COR-L47 (cell line): ENCODE data around the gene NPAS3.
A peak's percentile ranks its signal among the peaks of the same experiment; 100 is the strongest.

Experiments
- DNase-seq: peaks from one replicate; lab custom pipeline; 2025; lab: John Stamatoyannopoulos, UW

The NPAS3 gene

GRCh38 chr14:33642080-33642479 lies 703.4 kb downstream of the NPAS3 start:
- DNase-seq: no peak

GRCh38 chr14:33642691-33643244 lies 704.1 kb downstream of the NPAS3 start:
- no peak for DNase-seq

GRCh38 chr14:33643426-33644181 lies 704.9 kb downstream of the NPAS3 start:
- DNase-seq: no peak

- DNase-seq: no peak
Observed at GRCh38 chr14:33646692-33647260, 708.1 kb downstream of the NPAS3 start.

GRCh38 chr14:33647385-33647786 lies 708.7 kb downstream of the NPAS3 start:
- no peak for DNase-seq

- no peak for DNase-seq
Observed at GRCh38 chr14:33650430-33650829, 711.8 kb downstream of the NPAS3 start.

GRCh38 chr14:33652566-33653307 lies 714.1 kb downstream of the NPAS3 start:
- no peak for DNase-seq

- no peak for DNase-seq
Observed at GRCh38 chr14:33653308-33653695, 714.6 kb downstream of the NPAS3 start.

GRCh38 chr14:33655421-33655820 lies 716.7 kb downstream of the NPAS3 start:
- DNase-seq: no peak

GRCh38 chr14:33657476-33657875 lies 718.8 kb downstream of the NPAS3 start:
- DNase-seq: no peak

- DNase-seq: no peak
Observed at GRCh38 chr14:33660248-33660647, 721.6 kb downstream of the NPAS3 start.

- DNase-seq: no peak
Observed at GRCh38 chr14:33661101-33661500, 722.4 kb downstream of the NPAS3 start.

GRCh38 chr14:33668066-33668465 lies 729.4 kb downstream of the NPAS3 start:
- DNase-seq: no peak

GRCh38 chr14:33669111-33669510 lies 730.4 kb downstream of the NPAS3 start:
- DNase-seq: no peak

- DNase-seq: no peak
Observed at GRCh38 chr14:33670235-33670634, 731.6 kb downstream of the NPAS3 start.

- no peak for DNase-seq
Observed at GRCh38 chr14:33671556-33671955, 732.9 kb downstream of the NPAS3 start.

- DNase-seq: no peak
Observed at GRCh38 chr14:33674927-33675326, 736.2 kb downstream of the NPAS3 start.

GRCh38 chr14:33675415-33676130 lies 736.9 kb downstream of the NPAS3 start:
- no peak for DNase-seq

GRCh38 chr14:33676135-33676566 lies 737.5 kb downstream of the NPAS3 start:
- DNase-seq: peak; percentile 62

- no peak for DNase-seq
Observed at GRCh38 chr14:33676891-33677290, 738.2 kb downstream of the NPAS3 start.

GRCh38 chr14:33678005-33678404 lies 739.3 kb downstream of the NPAS3 start:
- no peak for DNase-seq

GRCh38 chr14:33679025-33679424 lies 740.3 kb downstream of the NPAS3 start:
- no peak for DNase-seq
